Measurements from ENCODE around the gene TIMP1. TPM values are rescaled to one million over a fixed set of nuclear protein-coding genes. Genes with fewer than 3 reads are reported as not detected.

TIMP1 gene
- total and polyA plus RNA-seq, 2 of the 13 experiments (the other 11 are each of a cell fraction or from before 2014, with no cell fraction given): 12.3 to 45.8 TPM

DNA sequence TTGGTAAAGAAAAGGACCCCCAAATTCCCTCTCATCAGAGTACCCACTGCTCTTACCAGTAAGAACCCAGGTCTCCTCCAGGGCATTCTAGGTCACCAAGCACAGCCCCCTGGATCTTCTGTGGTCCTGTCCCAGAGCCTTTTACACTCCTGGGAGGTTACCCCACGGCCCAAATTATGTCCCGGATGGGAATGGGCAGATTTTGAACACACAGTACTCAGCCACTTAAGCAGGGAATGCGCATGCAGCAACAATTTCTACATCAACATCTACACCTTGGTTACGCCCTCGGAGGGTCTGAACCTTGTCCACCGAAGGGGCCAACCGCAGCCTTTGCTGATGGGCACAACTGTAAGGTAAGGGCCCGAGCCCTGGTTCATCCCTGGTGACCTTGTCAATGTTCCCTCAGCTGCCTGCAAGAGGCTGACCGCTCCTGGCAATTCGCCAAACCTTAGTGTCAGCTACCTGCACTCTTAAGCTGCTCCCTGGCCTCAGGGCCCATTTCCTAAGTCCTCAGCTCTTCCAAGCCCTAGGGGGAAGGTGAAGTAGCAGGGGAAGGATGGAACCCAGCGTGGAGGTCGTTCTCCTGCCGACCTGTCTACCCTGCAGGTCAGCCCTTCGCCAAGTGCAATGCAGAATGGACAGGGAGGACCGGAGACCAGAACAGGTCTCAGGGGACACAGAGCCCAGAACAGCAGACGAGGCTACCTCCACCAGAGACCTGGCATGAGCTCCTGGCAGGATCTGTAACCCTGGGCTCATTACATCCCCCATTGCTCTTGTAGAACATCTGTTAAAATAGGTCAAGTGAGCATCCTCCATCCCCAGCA is 5.9 kb downstream of the TIMP1 start:
- H2AFZ ChIP-seq (ENCODE audit: low read length): no peak overlapping the region
- no peak overlapping the region for H3K4me3 ChIP-seq (replicated peaks in 1 of 3; ENCODE audit: insufficient read depth in 1 of 3, low read depth in 2 of 3, low read length in 3 of 3)
- CTCF ChIA-PET (ENCODE audit: low intra/inter-chr PET ratio, low total read pairs): no interaction called here
- H3K4me1 ChIP-seq (ENCODE audit: insufficient read depth, low read length): no peaks in the 10 kb centered on the region
- POLR2A ChIA-PET: no interaction called here
- intact Hi-C loops (cut with micrococcal nuclease; ENCODE audit: unreplicated experiment): no loop called here
- no TSS peak for BruUV-seq (replicated peaks)
- H4K20me1 ChIP-seq (ENCODE audit: insufficient read depth, low read length): no peaks in the 10 kb centered on the region
- no peak overlapping the region for H3K9ac ChIP-seq (ENCODE audit: insufficient read depth, low read depth, low read length)
- in situ Hi-C loops (cut with HindIII; ENCODE audit: extremely low pct_ligation_motif_present, low pct_unique_long_range_greater_than_20kb): no loop called here
- no peak for TF ChIP-seq KLF15 (CRISPR knock-in tag; IDR thresholded peaks at IDR 0.05; ENCODE audit: borderline replicate concordance)
- TF ChIP-seq HNRNPLL (IDR thresholded peaks at IDR 0.05; ENCODE audit: low read depth, low read length, poor library complexity, severe bottlenecking): no peak
- no peak for TF ChIP-seq U2AF2 (IDR thresholded peaks at IDR 0.05; ENCODE audit: low read depth, low read length)
- no peak for TF ChIP-seq NBN (conservative IDR thresholded peaks at IDR 0.05)
- no peak for TF ChIP-seq PCBP2 (optimal IDR thresholded peaks at IDR 0.05; ENCODE audit: low read depth, low read length, poor library complexity, severe bottlenecking)
- TF ChIP-seq, protein P1, sequence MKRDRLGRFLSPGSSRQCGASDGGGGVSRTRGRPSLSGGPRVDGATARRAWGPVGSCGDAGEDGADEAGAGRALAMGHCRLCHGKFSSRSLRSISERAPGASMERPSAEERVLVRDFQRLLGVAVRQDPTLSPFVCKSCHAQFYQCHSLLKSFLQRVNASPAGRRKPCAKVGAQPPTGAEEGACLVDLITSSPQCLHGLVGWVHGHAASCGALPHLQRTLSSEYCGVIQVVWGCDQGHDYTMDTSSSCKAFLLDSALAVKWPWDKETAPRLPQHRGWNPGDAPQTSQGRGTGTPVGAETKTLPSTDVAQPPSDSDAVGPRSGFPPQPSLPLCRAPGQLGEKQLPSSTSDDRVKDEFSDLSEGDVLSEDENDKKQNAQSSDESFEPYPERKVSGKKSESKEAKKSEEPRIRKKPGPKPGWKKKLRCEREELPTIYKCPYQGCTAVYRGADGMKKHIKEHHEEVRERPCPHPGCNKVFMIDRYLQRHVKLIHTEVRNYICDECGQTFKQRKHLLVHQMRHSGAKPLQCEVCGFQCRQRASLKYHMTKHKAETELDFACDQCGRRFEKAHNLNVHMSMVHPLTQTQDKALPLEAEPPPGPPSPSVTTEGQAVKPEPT (CRISPR knock-in tag; IDR thresholded peaks at IDR 0.05; ENCODE audit: low read depth): no peak
- TF ChIP-seq SP140L (CRISPR knock-in tag; IDR thresholded peaks at IDR 0.05; ENCODE audit: borderline replicate concordance): no peak
- TF ChIP-seq, protein P2, sequence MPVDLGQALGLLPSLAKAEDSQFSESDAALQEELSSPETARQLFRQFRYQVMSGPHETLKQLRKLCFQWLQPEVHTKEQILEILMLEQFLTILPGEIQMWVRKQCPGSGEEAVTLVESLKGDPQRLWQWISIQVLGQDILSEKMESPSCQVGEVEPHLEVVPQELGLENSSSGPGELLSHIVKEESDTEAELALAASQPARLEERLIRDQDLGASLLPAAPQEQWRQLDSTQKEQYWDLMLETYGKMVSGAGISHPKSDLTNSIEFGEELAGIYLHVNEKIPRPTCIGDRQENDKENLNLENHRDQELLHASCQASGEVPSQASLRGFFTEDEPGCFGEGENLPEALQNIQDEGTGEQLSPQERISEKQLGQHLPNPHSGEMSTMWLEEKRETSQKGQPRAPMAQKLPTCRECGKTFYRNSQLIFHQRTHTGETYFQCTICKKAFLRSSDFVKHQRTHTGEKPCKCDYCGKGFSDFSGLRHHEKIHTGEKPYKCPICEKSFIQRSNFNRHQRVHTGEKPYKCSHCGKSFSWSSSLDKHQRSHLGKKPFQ (CRISPR knock-in tag; IDR thresholded peaks at IDR 0.05; ENCODE audit: insufficient replicate concordance): no peak
- TF ChIP-seq, protein P3, sequence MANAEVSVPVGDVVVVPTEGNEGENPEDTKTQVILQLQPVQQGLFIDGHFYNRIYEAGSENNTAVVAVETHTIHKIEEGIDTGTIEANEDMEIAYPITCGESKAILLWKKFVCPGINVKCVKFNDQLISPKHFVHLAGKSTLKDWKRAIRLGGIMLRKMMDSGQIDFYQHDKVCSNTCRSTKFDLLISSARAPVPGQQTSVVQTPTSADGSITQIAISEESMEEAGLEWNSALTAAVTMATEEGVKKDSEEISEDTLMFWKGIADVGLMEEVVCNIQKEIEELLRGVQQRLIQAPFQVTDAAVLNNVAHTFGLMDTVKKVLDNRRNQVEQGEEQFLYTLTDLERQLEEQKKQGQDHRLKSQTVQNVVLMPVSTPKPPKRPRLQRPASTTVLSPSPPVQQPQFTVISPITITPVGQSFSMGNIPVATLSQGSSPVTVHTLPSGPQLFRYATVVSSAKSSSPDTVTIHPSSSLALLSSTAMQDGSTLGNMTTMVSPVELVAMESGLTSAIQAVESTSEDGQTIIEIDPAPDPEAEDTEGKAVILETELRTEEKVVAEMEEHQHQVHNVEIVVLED (CRISPR knock-in tag; IDR thresholded peaks at IDR 0.05; ENCODE audit: borderline replicate concordance): no peak
- no peak for TF ChIP-seq ZBTB20 (CRISPR knock-in tag; IDR thresholded peaks at IDR 0.05; ENCODE audit: borderline replicate concordance, low read depth)
- TF ChIP-seq MYC (CRISPR knock-in tag; IDR thresholded peaks at IDR 0.05; ENCODE audit: borderline replicate concordance): no peak
- TF ChIP-seq HNRNPH1 (optimal IDR thresholded peaks at IDR 0.05; ENCODE audit: low read depth, low read length): no peak
- H3K27me3 ChIP-seq (ENCODE audit: control insufficient read depth in 1 of 2, insufficient read depth in 2 of 2, low read length in 2 of 2): no peaks in the 10 kb centered on the region; a peak in 1 of 5 replicates
- no peak overlapping the region for H3K27ac ChIP-seq (ENCODE audit: extremely low read length, insufficient read depth, low read length)
- no peaks in the 10 kb centered on the region for H3K79me2 ChIP-seq (ENCODE audit: insufficient read depth, low read length)
- no peak overlapping the region for H3K4me2 ChIP-seq (ENCODE audit: low read depth, low read length)
- no peak for FAIRE-seq
- DNase-seq (ENCODE audit: low spot score): no peak
- H3K9me3 ChIP-seq (ENCODE audit: low read length): no peaks in the 10 kb centered on the region
- WGBS (ENCODE audit: low lambda C conversion rate): no CpG with 5 or more reads among the region's 16 CpGs
- no peaks in the 10 kb centered on the region for H3K36me3 ChIP-seq (replicated peaks in 1 of 2; ENCODE audit: control insufficient read depth in 1 of 2, insufficient read depth in 2 of 2, low read length in 2 of 2)
- ATAC-seq: no peak

Measured in HepG2 (cell line).